Urinary bladder (tissue), 4 donors: ENCODE results near the gene ATF7. TPM values are rescaled to one million over a fixed set of nuclear protein-coding genes. Genes with fewer than 3 reads are reported as not detected.
"Not testable (repeated sequence)": the region's sequence is repeated elsewhere in the genome, so short reads cannot be mapped to it uniquely, and the experiment has no call there.

ENCODE experiments used
- DNase-seq: peaks from one replicate; pipeline ENCODE4 v3.0.0-alpha.2; 2015; ENCODE audit errors: extremely low spot score
- H3K27ac ChIP-seq: one replicate; pipeline ENCODE4 v1.5.1; 2013; ENCODE audit warnings: low read depth, mild to moderate bottlenecking, moderate library complexity
- H3K36me3 ChIP-seq: one replicate; pipeline ENCODE4 v1.6.1; 2013; ENCODE audit warnings: mild to moderate bottlenecking, moderate library complexity; ENCODE audit not compliant: insufficient read depth
- H3K4me1 ChIP-seq: one replicate; pipeline ENCODE4 v1.6.1; 2013; ENCODE audit warnings: mild to moderate bottlenecking, moderate library complexity; ENCODE audit not compliant: insufficient read depth
- H3K4me3 ChIP-seq: one replicate; pipeline ENCODE4 v1.5.1; 2013; ENCODE audit warnings: low read depth, low read length
- WGBS: extraction: QIAGEN DNeasy Blood & Tissue Kit; methylation state at CpG from one replicate; pipeline ENCODE4 v1.1.7; 2013; 5-methylcytosine and 5-hydroxymethylcytosine counted together
- polyA plus RNA-seq: library from polyadenylated mRNA; stranded (reverse); fragments of 200-250 nt; gene quantifications from one replicate; pipeline ENCODE4 v1.2.3, GENCODE V29; 2013
- total RNA-seq: library from RNA; depleted of rRNA; stranded (reverse); fragments of >200 nt; gene quantifications from one replicate; pipeline ENCODE4 v1.2.3, GENCODE V29; 2014
- donor health status: healthy with polysubstance abuse.
- donor health status: healthy.

The ATF7 gene
- total and polyA plus RNA-seq, 2 donors = 24.1 to 28.2 TPM

- no peak for DNase-seq
- 66% methylated on average over 2 of the region's 2 CpGs for WGBS
- Histone ChIP-seq H3K27ac (no peak overlapping the region), H3K36me3 (no peaks in the 10 kb centered on the region), H3K4me3 (no peak overlapping the region), H3K4me1 (no peaks in the 10 kb centered on the region)
Measured at GRCh38 chr12:53585448-53586125, 40.6 kb downstream of the ATF7 start.

DNA sequence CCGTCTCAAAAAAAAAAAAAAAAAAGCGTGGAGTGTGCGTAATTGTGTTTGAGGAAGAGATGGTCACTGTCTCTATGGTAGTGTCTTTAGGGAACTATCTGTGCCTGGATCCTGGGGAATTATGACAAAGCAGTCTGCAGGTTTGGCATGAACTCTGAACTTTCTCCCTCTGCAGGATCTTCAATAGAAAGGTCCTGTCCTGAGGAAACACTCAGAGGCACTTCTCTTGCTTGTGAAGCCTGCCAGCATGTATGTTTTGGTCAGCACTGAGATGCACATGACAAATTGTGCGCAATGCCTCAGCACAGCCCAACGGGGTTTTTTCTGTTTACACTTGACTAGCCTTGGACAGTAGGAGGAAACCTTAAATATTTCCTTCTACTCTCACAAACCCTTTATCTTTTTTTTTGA, 46.6 kb downstream of the ATF7 start:
- H3K27ac ChIP-seq = no peak overlapping the region
- H3K4me1 ChIP-seq = no peaks in the 10 kb centered on the region
- H3K36me3 ChIP-seq = no peaks in the 10 kb centered on the region
- no peak for DNase-seq
- WGBS = 84% methylated on average over 5 of the region's 5 CpGs
- no peak overlapping the region for H3K4me3 ChIP-seq

DNA sequence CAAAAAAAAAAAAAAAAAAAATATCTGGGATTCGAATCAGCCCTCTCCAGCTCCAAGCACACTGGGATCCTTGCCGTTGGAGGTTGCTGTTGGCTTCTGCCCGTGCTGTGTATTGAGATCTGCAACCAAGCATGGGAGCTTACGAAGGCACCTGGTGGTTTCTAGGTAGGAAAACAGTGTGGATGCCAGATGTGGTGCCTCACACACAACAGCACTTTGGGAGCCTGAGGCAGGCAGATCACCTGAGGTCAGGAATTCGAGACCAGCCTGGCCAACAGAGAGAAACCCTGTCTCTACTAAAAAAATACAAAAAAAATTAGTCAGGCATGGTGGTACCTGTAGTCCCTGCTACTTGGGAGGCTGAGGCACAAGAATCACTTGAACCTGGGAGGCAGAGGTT, 47.4 kb downstream of the ATF7 start:
- Histone ChIP-seq H3K27ac (no peak overlapping the region), H3K36me3 (no peaks in the 10 kb centered on the region), H3K4me3 (no peak overlapping the region), H3K4me1 (no peaks in the 10 kb centered on the region)
- no peak for DNase-seq
- 98% methylated on average over 5 of the region's 5 CpGs for WGBS

- WGBS = 85% methylated on average over 4 of the region's 4 CpGs
- Histone ChIP-seq H3K36me3 (no peaks in the 10 kb centered on the region), H3K27ac (no peak overlapping the region), H3K4me1 (no peaks in the 10 kb centered on the region), H3K4me3 (no peak overlapping the region)
- DNase-seq = no peak
Measured at GRCh38 chr12:53577941-53578352, 48.2 kb downstream of the ATF7 start.

DNA sequence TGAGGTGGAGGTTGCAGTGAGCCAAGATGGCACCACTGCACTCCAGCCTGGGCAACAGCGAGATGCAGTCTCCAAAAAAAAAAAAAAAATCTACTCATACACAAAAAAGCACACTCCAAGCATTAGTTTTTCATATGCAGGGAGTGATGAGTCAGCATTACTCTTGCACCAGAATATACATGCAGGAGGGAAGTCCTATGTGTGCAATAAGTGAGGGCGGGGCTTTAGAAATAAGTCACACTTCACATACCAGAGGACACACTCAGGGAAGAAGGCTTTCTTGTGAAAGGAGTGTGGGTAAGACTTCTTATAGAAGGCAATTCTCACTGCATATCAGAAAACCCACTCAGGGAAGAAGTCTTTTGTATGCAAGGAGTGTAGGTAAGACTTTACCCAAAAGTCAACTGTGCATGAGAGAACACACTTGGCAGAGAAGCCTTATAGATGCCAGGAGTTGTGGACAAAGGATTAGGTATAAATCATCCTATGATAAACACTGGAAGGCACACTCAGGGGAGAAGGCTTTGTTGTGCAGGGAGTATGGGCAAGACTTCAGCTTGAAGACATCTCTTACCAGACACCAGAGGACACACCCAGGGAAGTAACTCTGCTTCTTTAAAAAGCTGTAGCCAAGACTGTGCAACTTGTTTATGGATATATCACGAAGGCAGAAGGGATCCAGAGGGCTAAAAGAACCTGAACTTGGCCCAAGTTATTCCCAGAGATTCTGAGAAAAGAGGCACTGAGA, 50.5 kb downstream of the ATF7 start:
- no peak for DNase-seq
- H3K4me1 ChIP-seq = no peaks in the 10 kb centered on the region
- WGBS = 63% methylated on average over 3 of the region's 3 CpGs
- no peak overlapping the region for H3K27ac ChIP-seq
- H3K36me3 ChIP-seq = no peaks in the 10 kb centered on the region
- no peak overlapping the region for H3K4me3 ChIP-seq

- no peak overlapping the region for H3K4me3 ChIP-seq
- peaks cover 2% of the 10 kb centered on the region for H3K4me1 ChIP-seq
- DNase-seq = no peak
- H3K36me3 ChIP-seq = no peaks in the 10 kb centered on the region
- WGBS = 89% methylated on average over 8 of the region's 8 CpGs
- H3K27ac ChIP-seq = no peak overlapping the region
Measured at GRCh38 chr12:53572134-53572758, 53.9 kb downstream of the ATF7 start.

- Histone ChIP-seq H3K36me3 (no peaks in the 10 kb centered on the region), H3K4me1 (peaks cover 2% of the 10 kb centered on the region), H3K4me3 (no peak overlapping the region), H3K27ac (no peak overlapping the region)
- 95% methylated on average over 2 of the region's 2 CpGs for whole genome bisulfite sequencing
- no peak for DNase-seq
Measured at GRCh38 chr12:53571295-53571694, 54.9 kb downstream of the ATF7 start.

DNA sequence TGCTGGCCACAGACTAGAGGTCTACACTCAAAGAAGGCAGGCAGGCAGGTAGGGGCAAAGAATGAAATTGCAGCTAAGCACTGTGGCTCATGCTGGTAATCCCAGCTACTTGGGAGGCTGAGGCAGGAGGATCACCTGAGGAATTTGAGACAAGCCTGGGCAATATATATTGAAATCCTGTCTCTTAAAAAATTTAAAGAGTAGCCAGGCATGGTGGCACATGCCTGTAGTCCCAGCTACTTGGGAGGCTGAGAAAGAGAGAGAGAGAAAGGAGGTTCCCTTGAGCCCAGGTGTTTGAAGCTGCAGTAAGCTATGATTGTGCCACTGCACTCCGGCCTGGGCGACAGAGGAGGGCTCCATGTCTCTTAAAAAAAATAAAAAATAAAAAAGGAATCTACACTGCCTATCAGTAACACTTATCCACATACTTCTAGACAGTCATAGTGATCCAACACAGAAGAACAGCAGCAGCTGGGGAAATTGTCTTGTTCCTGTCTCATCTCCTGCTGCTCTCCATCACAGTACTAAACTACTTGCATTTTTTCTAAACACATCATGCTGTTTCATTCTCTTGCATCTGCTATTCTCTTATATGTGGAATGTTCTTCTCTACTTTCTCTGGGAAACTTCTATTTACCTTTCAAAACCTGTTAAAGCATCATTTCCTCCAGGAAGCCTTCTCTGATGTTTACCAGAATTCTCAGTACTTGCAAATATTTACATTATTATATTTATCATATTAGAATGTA, 57.2 kb downstream of the ATF7 start:
- no peak for DNase-seq
- Histone ChIP-seq H3K4me3 (no peak overlapping the region), H3K36me3 (no peaks in the 10 kb centered on the region), H3K27ac (no peak overlapping the region), H3K4me1 (peaks cover 2% of the 10 kb centered on the region)
- 48% methylated on average over 2 of the region's 2 CpGs for WGBS

DNA sequence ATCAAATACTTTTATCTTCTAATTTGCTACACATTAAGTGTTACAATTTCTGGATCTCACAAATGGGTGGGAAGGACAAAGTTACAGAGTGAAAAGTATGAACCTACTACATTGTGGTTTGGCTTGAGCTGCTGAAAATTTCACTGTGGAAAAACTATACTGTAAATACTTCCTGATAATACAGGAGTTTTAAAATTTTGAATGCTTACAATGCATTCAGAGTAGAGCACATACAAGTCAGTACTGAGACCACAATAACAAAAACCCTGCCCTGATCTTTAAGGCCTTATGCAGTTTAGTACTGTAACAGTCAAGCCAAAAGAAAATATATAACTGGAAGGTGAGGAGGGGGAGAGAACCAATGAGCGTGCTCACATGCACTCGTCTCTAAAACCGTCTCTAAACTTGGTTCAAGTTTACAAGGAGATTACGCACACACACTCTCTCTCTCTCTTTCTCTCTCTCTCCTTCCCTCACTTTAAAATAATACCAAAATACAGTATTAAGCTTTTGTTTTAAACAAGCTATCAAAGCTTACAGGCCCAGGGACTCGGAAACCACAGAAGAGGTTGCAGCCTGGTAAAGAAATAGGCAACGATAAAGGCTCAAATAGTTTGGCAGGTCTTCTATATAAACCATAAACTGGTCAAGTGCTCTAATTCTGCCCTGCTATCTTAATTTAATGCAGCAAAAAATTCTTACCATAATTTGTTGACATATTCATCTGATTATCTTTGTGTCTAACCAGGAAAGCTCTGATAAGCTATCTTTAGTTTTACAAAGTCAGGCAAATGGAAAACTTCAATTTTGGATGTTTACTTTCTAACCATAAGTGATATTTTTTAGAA, 58.0 kb downstream of the ATF7 start:
- Histone ChIP-seq H3K4me1 (peaks cover 2% of the 10 kb centered on the region), H3K27ac (no peak overlapping the region), H3K36me3 (no peaks in the 10 kb centered on the region), H3K4me3 (no peak overlapping the region)
- no peak for DNase-seq
- 38% methylated on average over 6 of the region's 6 CpGs for WGBS

GRCh38 chr12:53565376-53565775, 60.8 kb downstream of the ATF7 start:
- H3K27ac ChIP-seq, DNase-seq, H3K36me3 ChIP-seq, H3K4me3 ChIP-seq, H3K4me1 ChIP-seq: not testable (repeated sequence)
- WGBS = 93% methylated on average over 5 of the region's 5 CpGs

DNA sequence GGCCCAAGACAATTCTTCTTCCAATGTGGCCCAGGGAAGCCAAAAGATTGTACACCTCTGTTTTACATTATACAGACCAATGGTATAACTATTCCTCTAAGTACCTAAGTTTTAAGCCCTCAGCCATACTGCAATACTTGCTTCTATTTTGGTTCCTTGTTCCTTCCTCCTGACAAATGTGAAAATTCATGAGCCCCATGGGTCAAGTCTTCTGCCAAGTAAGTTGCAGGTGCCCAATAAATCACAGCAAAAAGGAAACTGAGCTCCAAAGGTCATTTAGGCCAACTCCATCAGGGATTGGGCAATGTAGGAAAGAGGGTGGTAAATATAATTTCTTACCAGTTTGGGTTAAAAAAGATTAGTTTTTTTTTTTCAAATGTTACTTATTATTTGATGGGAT, 61.2 kb downstream of the ATF7 start:
- H3K36me3 ChIP-seq = no peaks in the 10 kb centered on the region
- no peak overlapping the region for H3K27ac ChIP-seq
- no peaks in the 10 kb centered on the region for H3K4me1 ChIP-seq
- H3K4me3 ChIP-seq = no peak overlapping the region
- DNase-seq = no peak

GRCh38 chr12:53564278-53564677, 61.9 kb downstream of the ATF7 start:
- 88% methylated on average over 2 of the region's 2 CpGs for WGBS
- H3K36me3 ChIP-seq = no peaks in the 10 kb centered on the region
- H3K27ac ChIP-seq = no peak overlapping the region
- no peaks in the 10 kb centered on the region for H3K4me1 ChIP-seq
- DNase-seq = no peak
- no peak overlapping the region for H3K4me3 ChIP-seq

- Histone ChIP-seq H3K36me3 (no peaks in the 10 kb centered on the region), H3K4me1 (no peaks in the 10 kb centered on the region), H3K4me3 (no peak overlapping the region), H3K27ac (no peak overlapping the region)
- DNase-seq = no peak
- 93% methylated on average over 2 of the region's 2 CpGs for whole genome bisulfite sequencing
Measured at GRCh38 chr12:53563452-53564028, 62.6 kb downstream of the ATF7 start.
